C4-2B (cell line): ENCODE data around the gene NRP1.

Experiments
- H3K27ac ChIP-seq: fragments of 450-650 bp; 2 replicates; pipeline ENCODE4 v1.5.1; 2017
- CTCF ChIP-seq: fragments of 450-650 bp; conservative IDR thresholded peaks from 2 replicates; pipeline ENCODE4 v1.5.1; 2017; ENCODE audit warnings: mild to moderate bottlenecking
- ZFX ChIP-seq: fragments of 450-650 bp; IDR thresholded peaks from 2 replicates; pipeline ENCODE4 v1.6.1; 2017

NRP1 gene

GRCh38 chr10:33284945-33285344, 49.5 kb downstream of the NRP1 start:
- no peak for TF ChIP-seq CTCF
- no peak for TF ChIP-seq ZFX
- no peak overlapping the region for H3K27ac ChIP-seq

DNA sequence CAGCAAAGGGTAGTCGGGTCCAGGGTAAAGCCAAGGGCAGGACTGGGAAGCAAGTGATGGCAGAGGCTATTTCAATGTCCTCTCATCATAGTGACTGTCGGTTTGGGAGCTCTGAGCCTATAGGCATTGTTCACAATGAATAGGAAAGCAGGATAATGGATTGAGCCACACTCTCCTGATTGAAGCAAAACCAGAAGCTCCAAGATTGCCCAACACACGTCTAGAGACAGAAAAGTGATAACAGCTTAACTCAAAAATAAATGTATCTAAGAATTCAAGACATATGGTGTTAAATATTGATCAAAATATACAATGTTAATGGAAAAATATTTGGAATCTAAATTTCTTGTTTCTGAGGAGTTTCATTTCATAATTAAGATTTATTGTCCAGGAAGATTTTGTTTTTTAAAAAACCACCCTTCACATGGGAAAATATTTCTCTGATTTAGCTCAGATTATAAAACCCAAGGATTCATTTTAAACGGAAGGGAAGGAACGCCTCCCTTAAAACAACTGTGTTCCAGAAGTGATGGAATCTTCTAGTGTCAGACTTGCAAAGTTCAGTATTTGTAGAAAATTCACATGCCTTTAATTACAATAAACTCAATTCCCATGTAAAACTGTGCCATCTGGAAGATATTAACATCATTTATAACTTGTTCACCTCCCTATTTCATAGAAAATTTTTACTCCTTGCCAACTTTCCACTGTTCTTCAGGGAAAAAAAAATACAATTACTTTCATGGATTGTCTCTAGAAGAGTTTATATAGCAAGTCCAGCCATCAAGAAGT, 54.5 kb downstream of the NRP1 start:
- H3K27ac ChIP-seq = no peak overlapping the region
- TF ChIP-seq CTCF (no peak), ZFX (no peak)

- H3K27ac ChIP-seq = no peak overlapping the region
Observed at GRCh38 chr10:33279276-33279675, 55.2 kb downstream of the NRP1 start.

DNA sequence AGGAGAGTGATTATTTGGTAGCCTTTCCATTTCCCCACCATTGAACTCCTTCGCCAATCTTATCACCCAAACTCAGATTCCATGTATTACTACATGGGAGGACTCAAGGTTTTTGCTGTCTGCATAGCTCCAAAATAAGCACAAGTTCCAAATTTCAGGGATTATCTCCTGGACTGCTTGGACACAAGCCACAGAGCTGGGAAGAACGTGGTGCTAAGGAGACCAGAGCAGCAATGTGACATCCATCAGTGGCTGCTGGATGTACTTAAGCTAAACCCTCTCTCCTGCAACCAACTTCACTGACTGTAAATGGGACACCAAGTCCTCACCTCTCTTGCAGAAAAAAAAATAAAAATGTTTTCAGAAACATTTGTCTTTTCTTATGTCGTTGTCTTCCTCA, 56.3 kb downstream of the NRP1 start:
- H3K27ac ChIP-seq = no peak overlapping the region
- TF ChIP-seq ZFX (no peak), CTCF (no peak)

More at GRCh38 chr10:33279276-33279675, 55.2 kb downstream of the NRP1 start:
- TF ChIP-seq ZFX (no peak), CTCF (no peak)

GRCh38 chr10:33277135-33277536, 57.3 kb downstream of the NRP1 start:
- no peak overlapping the region for H3K27ac ChIP-seq

GRCh38 chr10:33276282-33276923, 58.1 kb downstream of the NRP1 start:
- TF ChIP-seq ZFX = no peak
- no peak overlapping the region for H3K27ac ChIP-seq

More at GRCh38 chr10:33277135-33277536, 57.3 kb downstream of the NRP1 start:
- TF ChIP-seq CTCF (no peak), ZFX (no peak)

- peak overlapping the region; percentile 73; the same call in 1 of the 2 replicates for H3K27ac ChIP-seq
- no peak for TF ChIP-seq CTCF
- no peak for TF ChIP-seq ZFX
Observed at GRCh38 chr10:33274096-33274785, 60.2 kb downstream of the NRP1 start.
